KMS-11 (cell line): ENCODE results near the gene HOXC5.

Experiments used
- H2AFZ ChIP-seq: fragments of 200-600 bp; sonication (generic); 2 replicates; pipeline ENCODE4 v1.6.1; 2016; ENCODE audit warnings: antibody characterized with exemption, mixed run types, low read depth
- H3K27ac ChIP-seq: fragments of 200-600 bp; sonication (generic); 2 replicates; pipeline ENCODE4 v1.6.1; 2016; ENCODE audit warnings: mild to moderate bottlenecking, mixed run types
- H3K27me3 ChIP-seq: fragments of 200-600 bp; sonication (generic); 2 replicates; pipeline ENCODE4 v1.6.1; 2017; ENCODE audit warnings: mild to moderate bottlenecking, low read depth, mixed run types, moderate library complexity; ENCODE audit not compliant: insufficient read depth
- H3K36me3 ChIP-seq: fragments of 200-600 bp; sonication (generic); 2 replicates; pipeline ENCODE4 v1.6.1; 2017; ENCODE audit warnings: mild to moderate bottlenecking, mixed run types; ENCODE audit not compliant: insufficient read depth
- H3K4me1 ChIP-seq: fragments of 200-600 bp; sonication (generic); 2 replicates; pipeline ENCODE4 v1.6.1; 2016; ENCODE audit warnings: mild to moderate bottlenecking, low read depth, mixed run types; ENCODE audit not compliant: poor library complexity, severe bottlenecking
- H3K4me2 ChIP-seq: fragments of 200-600 bp; sonication (generic); 2 replicates; pipeline ENCODE4 v1.7.0; 2016; ENCODE audit warnings: mild to moderate bottlenecking, mixed run types
- H3K4me3 ChIP-seq: fragments of 200-600 bp; sonication (generic); IDR thresholded peaks from 2 replicates; pipeline ENCODE4 v1.6.1; 2017; ENCODE audit warnings: low read depth, low read length, mixed read lengths; ENCODE audit not compliant: insufficient read depth
- H3K79me2 ChIP-seq: fragments of 200-600 bp; sonication (generic); 2 replicates; pipeline ENCODE4 v1.6.1; 2016; ENCODE audit warnings: low read depth, mixed run types; ENCODE audit not compliant: insufficient read depth
- H3K9ac ChIP-seq: fragments of 200-600 bp; sonication (generic); 2 replicates; pipeline ENCODE4 v1.6.1; 2016; ENCODE audit warnings: mild to moderate bottlenecking, mixed run types
- H4K20me1 ChIP-seq: fragments of 200-600 bp; sonication (generic); 2 replicates; pipeline ENCODE4 v1.6.1; 2016; ENCODE audit warnings: mild to moderate bottlenecking, mixed run types; ENCODE audit not compliant: insufficient read depth
- CTCF ChIP-seq: fragments of 200-600 bp; sonication (generic); conservative IDR thresholded peaks from 2 replicates; pipeline ENCODE4 v1.6.1; 2017; ENCODE audit warnings: low read depth, mild to moderate bottlenecking, antibody characterized with exemption, low read length, moderate library complexity, mixed read lengths

Gene HOXC5

GRCh38 chr12:54045401-54045800 lies 12.6 kb downstream of the HOXC5 start:
- no peak for TF ChIP-seq CTCF
- H3K9ac ChIP-seq, result no peak overlapping the region
- no peaks in the 10 kb centered on the region for H3K4me1 ChIP-seq
- H3K4me3 ChIP-seq, result no peak overlapping the region
- H3K36me3 ChIP-seq, result no peaks in the 10 kb centered on the region
- H3K27me3 ChIP-seq, result peaks cover 98% of the 10 kb centered on the region
- H2AFZ ChIP-seq, result no peak overlapping the region
- H4K20me1 ChIP-seq, result no peaks in the 10 kb centered on the region
- H3K4me2 ChIP-seq, result no peak overlapping the region
- H3K79me2 ChIP-seq, result no peaks in the 10 kb centered on the region
- no peak overlapping the region for H3K27ac ChIP-seq

- Histone ChIP-seq H3K4me3 (no peak overlapping the region), H2AFZ (no peak overlapping the region), H3K4me1 (no peaks in the 10 kb centered on the region), H3K36me3 (no peaks in the 10 kb centered on the region), H3K4me2 (no peak overlapping the region), H4K20me1 (no peaks in the 10 kb centered on the region), H3K27me3 (peaks cover 98% of the 10 kb centered on the region), H3K9ac (no peak overlapping the region), H3K27ac (no peak overlapping the region), H3K79me2 (no peaks in the 10 kb centered on the region)
- TF ChIP-seq CTCF, result no peak
Measured at GRCh38 chr12:54045868-54046521, 13.1 kb downstream of the HOXC5 start.

GRCh38 chr12:54046809-54047159 lies 13.9 kb downstream of the HOXC5 start:
- no peak overlapping the region for H3K9ac ChIP-seq

GRCh38 chr12:54047160-54047963 lies 14.5 kb downstream of the HOXC5 start:
- Histone ChIP-seq H3K36me3 (no peaks in the 10 kb centered on the region), H3K4me2 (no peak overlapping the region), H3K27me3 (peaks cover 98% of the 10 kb centered on the region), H2AFZ (no peak overlapping the region), H3K4me1 (no peaks in the 10 kb centered on the region), H3K27ac (no peak overlapping the region), H4K20me1 (no peaks in the 10 kb centered on the region), H3K9ac (no peak overlapping the region), H3K79me2 (no peaks in the 10 kb centered on the region), H3K4me3 (no peak overlapping the region)
- no peak for TF ChIP-seq CTCF

More at GRCh38 chr12:54046809-54047159, 13.9 kb downstream of the HOXC5 start:
- no peak overlapping the region for H2AFZ ChIP-seq
- no peak overlapping the region for H3K4me2 ChIP-seq
- no peaks in the 10 kb centered on the region for H3K4me1 ChIP-seq
- peaks cover 98% of the 10 kb centered on the region for H3K27me3 ChIP-seq
- H3K27ac ChIP-seq, result no peak overlapping the region
- no peaks in the 10 kb centered on the region for H3K79me2 ChIP-seq
- no peak overlapping the region for H3K4me3 ChIP-seq
- H3K36me3 ChIP-seq, result no peaks in the 10 kb centered on the region
- no peak for TF ChIP-seq CTCF
- no peaks in the 10 kb centered on the region for H4K20me1 ChIP-seq
